HAP-1 (cell line): ENCODE measurements around the gene ZNF396.

ENCODE experiments used
- DNase-seq, 2 experiments: peaks; one replicate each; pipeline ENCODE4 v3.0.0-alpha.2; 2016 to 2020; ENCODE audit warnings: low spot score in 2 of 2
- H3K27me3 ChIP-seq: fragments of 250-450 bp; sonication (Bioruptor Pico); 2 replicates; pipeline ENCODE4 v1.5.1; 2020; ENCODE audit warnings: low read depth, mild to moderate bottlenecking, moderate library complexity
- H3K36me3 ChIP-seq: fragments of 250-450 bp; sonication (Bioruptor Pico); replicated peaks from 2 replicates; pipeline ENCODE4 v1.5.1; 2020; ENCODE audit warnings: mild to moderate bottlenecking
- H3K4me1 ChIP-seq: fragments of 250-450 bp; sonication (Bioruptor Pico); 2 replicates; pipeline ENCODE4 v1.5.1; 2020; ENCODE audit warnings: mild to moderate bottlenecking
- H3K4me3 ChIP-seq: fragments of 250-450 bp; sonication (Bioruptor Pico); 2 replicates; pipeline ENCODE4 v1.5.1; 2020; ENCODE audit warnings: mild to moderate bottlenecking, moderate library complexity
- H3K9me3 ChIP-seq: fragments of 250-450 bp; sonication (Bioruptor Pico); 2 replicates; pipeline ENCODE4 v1.5.1; 2020; ENCODE audit warnings: mild to moderate bottlenecking, moderate library complexity
- in situ Hi-C: fragments of 300-500 bp; cut with MboI; formaldehyde crosslinking; loops from 3 replicates; pipeline ENCODE4 v1.14.3; 2020; ENCODE audit warnings: low sequenced_read_pairs, inconsistent platforms, mixed read lengths

Gene ZNF396

DNA sequence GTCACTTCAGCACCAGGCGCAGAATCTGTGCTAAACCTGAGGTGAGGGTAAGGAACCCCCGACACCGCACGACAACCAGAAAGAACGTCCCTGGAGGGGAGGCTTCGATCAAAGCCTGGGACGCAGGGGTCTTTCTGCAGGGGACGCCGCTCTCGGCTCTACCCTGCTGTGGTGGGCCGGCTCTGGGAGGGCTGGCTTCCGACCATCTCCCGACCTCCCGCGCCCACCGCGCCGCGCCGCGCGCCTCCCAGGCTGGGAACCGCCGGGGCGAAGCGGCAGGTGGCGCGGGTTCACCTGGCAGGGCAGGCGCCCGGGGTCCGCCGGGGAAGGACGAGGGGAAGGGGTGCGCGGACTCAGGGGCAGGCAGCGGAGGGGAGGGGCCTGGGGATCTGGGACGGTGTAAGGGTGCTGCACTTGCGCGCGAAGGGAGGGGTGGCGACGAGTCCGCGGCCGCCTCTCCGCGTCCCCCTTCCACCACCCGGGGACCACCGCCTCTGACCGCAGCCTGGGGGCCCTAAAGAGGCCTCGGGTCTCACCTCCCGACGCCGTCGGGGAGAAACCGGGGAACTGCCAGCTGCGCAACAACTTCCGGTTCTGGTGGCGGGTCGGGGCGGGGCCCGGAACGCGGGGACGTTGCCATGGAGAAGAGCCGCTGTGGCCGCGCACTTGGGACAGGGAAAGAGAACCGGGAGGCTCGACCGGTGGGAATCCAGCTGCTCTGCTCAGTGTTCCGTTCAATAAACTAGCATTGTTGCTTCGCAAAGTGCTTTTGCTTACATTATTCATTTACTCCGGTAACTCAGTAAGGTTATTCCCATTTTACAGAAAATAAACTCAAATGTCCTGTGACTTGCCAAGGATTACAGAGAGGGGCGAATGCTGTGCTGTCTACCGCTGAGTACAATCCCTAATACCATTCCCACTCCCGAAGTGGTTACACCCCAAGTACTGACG lies at the start of gene ZNF396:
ZNF396 (minus strand) TSS at position 596 of the 954 bp plus-strand sequence. CDS start 3,045 bp downstream, outside the sequence.
- peak within 1 kb of the TSS; percentile 64 for H3K4me3 ChIP-seq
- no peaks in the 10 kb centered on the region for H3K36me3 ChIP-seq
- no peaks in the 10 kb centered on the region for H3K4me1 ChIP-seq
- no peaks in the 10 kb centered on the region; the same call in 1 of the 2 replicates for H3K9me3 ChIP-seq
- in situ Hi-C loops = no loop called here
- DNase-seq = peak; percentile 44 to 85
- peaks cover 3% of the 10 kb centered on the region; the same call in 1 of the 2 replicates for H3K27me3 ChIP-seq

DNA sequence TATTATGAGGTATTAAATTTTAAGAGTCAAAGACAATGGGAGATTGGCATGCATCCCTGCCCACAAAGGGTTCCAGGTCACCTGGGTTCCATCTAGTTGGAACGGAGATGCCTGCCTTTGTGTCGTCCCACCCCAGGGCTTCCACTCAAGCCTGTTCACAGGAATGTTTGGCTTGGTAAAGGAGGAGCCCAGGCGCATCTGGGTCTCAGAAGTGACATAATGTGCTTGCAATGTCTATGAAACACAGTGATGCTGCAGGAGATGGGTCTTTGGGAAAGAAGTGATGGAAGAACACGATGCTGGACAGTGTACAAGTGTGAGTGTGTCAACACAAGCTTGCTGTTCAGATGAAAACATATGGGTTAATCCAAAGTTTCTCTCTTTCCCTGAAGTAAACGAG lies 49.6 kb upstream of the ZNF396 start:
- H3K4me1 ChIP-seq = no peaks in the 10 kb centered on the region
- no peaks in the 10 kb centered on the region for H3K9me3 ChIP-seq
- H3K27me3 ChIP-seq = no peaks in the 10 kb centered on the region
- H3K36me3 ChIP-seq = no peaks in the 10 kb centered on the region
- DNase-seq = no peak
- no peak overlapping the region for H3K4me3 ChIP-seq
- in situ Hi-C loops = no loop called here

DNA sequence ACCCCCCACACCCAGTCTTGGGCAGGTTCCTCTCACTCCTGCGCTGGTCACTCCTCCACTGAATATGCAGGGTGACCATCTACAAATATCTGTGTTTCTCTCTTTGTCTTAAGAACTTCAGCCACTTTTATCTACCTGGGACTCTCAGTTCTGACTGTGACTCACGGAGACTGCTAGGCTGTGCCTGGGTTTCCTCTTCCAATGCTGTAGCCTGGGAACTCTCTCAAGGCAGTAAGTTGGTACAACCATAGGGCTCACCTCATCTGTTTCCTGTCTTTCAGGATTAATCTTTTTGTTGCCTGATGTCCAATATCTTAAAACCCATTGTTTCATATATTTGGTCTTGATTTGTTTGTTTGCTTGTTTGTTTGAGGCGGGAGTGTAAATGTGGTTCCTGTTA lies 47.2 kb upstream of the ZNF396 start:
- H3K36me3 ChIP-seq = no peaks in the 10 kb centered on the region
- no peak for DNase-seq
- H3K4me3 ChIP-seq = no peak overlapping the region
- no peaks in the 10 kb centered on the region for H3K4me1 ChIP-seq
- no peaks in the 10 kb centered on the region for H3K27me3 ChIP-seq
- no peaks in the 10 kb centered on the region for H3K9me3 ChIP-seq
- in situ Hi-C loops = loop anchor here (25.0 kb wide), 1 partner anchor 313 kb away; no protein-coding TSS in a partner anchor

DNA sequence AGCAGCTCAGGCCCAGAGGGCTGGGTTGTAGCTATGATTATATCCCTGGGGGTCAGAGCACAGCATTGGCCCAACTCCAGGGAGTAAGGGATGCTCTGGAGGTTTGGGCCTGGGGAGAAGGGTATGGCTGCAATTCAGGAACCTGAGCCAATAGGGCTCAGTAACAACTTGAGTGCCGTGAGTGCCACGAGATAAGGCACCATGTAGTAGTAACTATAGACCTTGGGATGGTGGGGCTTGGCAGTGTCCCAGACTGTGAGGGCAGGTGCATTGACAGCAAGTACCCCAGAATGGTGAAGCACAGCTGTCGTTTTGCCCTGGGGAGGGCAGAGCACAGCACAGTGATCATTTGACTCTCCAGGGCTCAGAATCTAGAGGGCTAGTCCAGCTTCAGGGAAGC lies 45.1 kb upstream of the ZNF396 start:
- Histone ChIP-seq H3K4me1 (no peaks in the 10 kb centered on the region), H3K27me3 (no peaks in the 10 kb centered on the region), H3K36me3 (no peaks in the 10 kb centered on the region), H3K4me3 (no peak overlapping the region), H3K9me3 (no peaks in the 10 kb centered on the region)
- in situ Hi-C loops = loop anchor here (25.0 kb wide), 1 partner anchor 315 kb away; no protein-coding TSS in a partner anchor
- no peak for DNase-seq

DNA sequence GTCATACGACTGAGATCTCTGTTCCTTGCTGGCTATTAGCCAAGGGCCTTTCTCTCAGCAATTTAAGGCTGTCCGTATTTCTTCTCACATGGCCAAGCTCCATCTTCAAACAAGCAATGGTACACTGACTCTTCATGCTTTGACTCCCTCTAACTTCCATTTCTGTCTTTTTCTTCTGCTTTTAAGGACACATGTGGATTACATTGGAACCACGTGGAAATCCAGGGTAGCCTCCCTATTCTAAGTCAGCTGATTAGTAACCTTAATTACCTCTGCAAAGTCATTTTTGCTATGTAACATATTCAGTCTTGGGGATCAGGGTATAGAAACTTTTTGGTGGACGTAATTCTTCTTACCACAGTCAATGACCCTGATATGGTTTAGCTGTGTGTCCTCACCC lies 41.5 kb upstream of the ZNF396 start:
- H3K36me3 ChIP-seq = no peaks in the 10 kb centered on the region
- peaks cover 5% of the 10 kb centered on the region; the same call in 1 of the 2 replicates for H3K27me3 ChIP-seq
- no peak for DNase-seq
- H3K4me3 ChIP-seq = no peak overlapping the region
- no peaks in the 10 kb centered on the region for H3K4me1 ChIP-seq
- H3K9me3 ChIP-seq = no peaks in the 10 kb centered on the region; the same call in 1 of the 2 replicates
- in situ Hi-C loops = loop anchor here (25.0 kb wide), 1 partner anchor 319 kb away; no protein-coding TSS in a partner anchor

DNA sequence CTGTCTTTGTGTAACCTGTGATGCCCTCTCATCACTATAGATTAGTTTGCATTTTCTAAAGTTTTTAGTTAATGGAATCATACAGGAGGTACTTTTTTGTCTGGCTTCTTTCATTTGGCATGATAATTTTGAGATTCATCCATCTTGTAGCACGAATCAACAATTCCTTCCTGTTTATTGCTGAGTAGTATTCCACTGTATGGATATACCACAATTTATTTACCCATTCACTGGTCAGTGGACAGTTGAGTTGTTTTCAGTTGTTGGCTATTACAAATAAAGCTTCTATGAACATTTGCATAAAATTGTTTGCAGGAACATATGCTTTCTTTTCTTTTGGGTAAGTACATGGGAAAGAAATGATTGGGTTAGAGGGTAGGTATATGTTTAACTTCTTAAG lies 40.1 kb upstream of the ZNF396 start:
- H3K4me3 ChIP-seq = no peak overlapping the region
- H3K27me3 ChIP-seq = peaks cover 7% of the 10 kb centered on the region; the same call in 1 of the 2 replicates
- DNase-seq = no peak
- no peaks in the 10 kb centered on the region for H3K36me3 ChIP-seq
- H3K9me3 ChIP-seq = no peaks in the 10 kb centered on the region; the same call in 1 of the 2 replicates
- no peaks in the 10 kb centered on the region for H3K4me1 ChIP-seq
- in situ Hi-C loops = loop anchor here (25.0 kb wide), 1 partner anchor 320 kb away; no protein-coding TSS in a partner anchor

DNA sequence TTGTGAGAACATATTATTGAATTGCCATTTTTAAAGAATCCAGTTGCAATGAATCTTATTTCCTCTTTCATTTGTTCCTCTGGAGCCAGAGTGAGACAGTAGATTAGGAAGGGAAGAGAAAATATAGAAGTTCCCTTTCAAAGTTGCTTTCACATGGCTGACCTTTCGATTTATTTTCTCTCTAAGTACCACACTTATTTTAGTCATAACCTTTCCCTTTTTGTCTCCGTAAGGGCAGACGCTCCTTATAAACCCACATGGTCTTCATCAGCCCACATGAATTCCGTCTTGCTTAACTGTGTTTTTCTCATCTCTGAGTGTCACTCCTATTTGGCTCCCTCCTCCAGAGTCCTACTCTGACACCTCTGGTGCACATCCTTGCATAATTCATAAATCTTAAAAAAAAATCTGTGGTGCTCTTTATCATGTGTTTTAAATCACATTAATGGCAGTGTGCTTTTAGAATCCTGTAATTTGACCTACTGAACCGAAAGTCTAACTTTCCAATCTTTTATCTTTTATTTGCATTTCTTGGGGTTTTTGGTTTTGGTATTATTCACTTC lies 38.5 kb upstream of the ZNF396 start:
- Histone ChIP-seq H3K4me3 (no peak overlapping the region), H3K27me3 (peaks cover 7% of the 10 kb centered on the region; the same call in 1 of the 2 replicates), H3K36me3 (no peaks in the 10 kb centered on the region), H3K9me3 (no peaks in the 10 kb centered on the region; the same call in 1 of the 2 replicates), H3K4me1 (no peaks in the 10 kb centered on the region)
- DNase-seq = no peak
- in situ Hi-C loops = loop anchor here (25.0 kb wide), 1 partner anchor 322 kb away; no protein-coding TSS in a partner anchor

DNA sequence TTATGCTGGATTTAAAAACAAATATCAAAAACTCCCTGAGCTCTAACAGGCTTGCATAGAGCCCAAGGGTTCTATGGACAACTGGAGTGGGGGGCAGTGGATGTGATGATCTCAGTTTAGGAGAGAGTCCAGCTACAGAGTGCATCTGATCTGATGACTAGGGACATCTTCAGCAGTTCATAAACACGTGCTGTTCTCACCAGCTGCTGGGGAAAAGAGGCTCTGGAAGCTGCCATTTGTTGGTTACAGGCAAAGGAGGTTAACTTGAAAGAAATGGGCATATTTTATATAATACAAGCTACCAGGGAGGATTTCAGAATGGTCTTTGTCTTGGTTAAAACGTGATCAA lies 36.0 kb upstream of the ZNF396 start:
- no peak for DNase-seq
- in situ Hi-C loops = loop anchor here (25.0 kb wide), 1 partner anchor 324 kb away; no protein-coding TSS in a partner anchor
- no peaks in the 10 kb centered on the region; the same call in 1 of the 2 replicates for H3K9me3 ChIP-seq
- no peaks in the 10 kb centered on the region for H3K36me3 ChIP-seq
- H3K4me1 ChIP-seq = no peaks in the 10 kb centered on the region; the same call in 1 of the 2 replicates
- H3K27me3 ChIP-seq = peaks cover 7% of the 10 kb centered on the region; the same call in 1 of the 2 replicates
- H3K4me3 ChIP-seq = no peak overlapping the region

DNA sequence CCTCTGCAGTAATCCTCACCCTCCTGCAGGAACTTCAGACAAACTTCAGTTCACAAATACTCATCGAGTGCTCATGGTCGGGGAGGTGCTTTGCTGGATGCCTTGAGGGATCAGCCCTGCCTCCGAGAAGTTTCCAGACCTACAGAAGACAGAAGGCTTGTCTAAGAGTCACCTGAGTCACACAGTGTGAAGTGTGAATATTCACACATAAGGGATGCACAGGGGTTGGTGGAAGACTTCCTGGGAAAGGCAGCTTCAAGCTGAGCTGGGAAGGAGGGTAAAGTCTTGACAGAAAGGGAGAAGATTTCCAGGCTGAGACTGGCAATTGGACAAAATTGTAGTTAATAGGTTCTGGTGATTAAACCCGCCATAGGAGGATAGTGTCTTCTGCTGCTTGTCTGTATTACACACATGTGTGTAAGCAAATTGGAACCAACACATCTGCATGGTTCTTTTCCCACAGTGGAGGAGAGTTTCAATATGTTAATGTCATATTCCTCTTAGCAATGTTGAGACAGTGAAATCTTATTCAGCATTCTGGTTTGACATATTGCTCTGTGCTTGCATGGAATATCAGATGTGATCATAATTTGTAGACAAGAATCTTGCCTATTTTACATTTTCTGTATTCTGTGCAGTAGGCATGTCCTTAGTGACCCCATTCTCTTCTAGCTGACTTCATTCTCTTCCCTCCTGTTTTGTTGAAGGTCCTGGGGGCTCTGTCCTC lies 34.7 kb upstream of the ZNF396 start:
- H3K4me3 ChIP-seq = no peak overlapping the region
- H3K4me1 ChIP-seq = no peaks in the 10 kb centered on the region; the same call in 1 of the 2 replicates
- DNase-seq = no peak
- in situ Hi-C loops = loop anchor here (25.0 kb wide), 1 partner anchor 326 kb away; no protein-coding TSS in a partner anchor
- no peaks in the 10 kb centered on the region for H3K36me3 ChIP-seq
- H3K27me3 ChIP-seq = peaks cover 7% of the 10 kb centered on the region; the same call in 1 of the 2 replicates
- H3K9me3 ChIP-seq = no peaks in the 10 kb centered on the region

DNA sequence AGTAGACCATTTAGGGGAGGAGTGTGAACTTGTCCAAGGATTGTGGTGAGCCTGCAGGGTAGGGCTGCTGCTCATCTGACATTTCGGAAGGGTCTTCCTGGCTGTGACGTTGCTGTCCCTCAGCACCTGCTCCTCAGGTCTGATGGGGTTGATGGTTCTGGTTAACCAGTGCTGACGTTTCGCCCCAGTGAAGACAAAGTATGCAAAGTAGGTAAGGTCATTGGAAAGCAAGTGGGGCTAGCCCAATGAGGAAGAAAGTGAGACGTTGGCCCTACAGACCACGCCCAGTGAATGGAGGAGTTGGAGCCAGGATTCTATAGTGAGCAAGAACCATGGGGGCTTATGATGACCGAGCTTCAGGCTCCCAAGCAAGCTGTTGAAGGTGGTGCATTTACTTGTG lies 33.4 kb upstream of the ZNF396 start:
- H3K4me3 ChIP-seq = no peak overlapping the region

DNA sequence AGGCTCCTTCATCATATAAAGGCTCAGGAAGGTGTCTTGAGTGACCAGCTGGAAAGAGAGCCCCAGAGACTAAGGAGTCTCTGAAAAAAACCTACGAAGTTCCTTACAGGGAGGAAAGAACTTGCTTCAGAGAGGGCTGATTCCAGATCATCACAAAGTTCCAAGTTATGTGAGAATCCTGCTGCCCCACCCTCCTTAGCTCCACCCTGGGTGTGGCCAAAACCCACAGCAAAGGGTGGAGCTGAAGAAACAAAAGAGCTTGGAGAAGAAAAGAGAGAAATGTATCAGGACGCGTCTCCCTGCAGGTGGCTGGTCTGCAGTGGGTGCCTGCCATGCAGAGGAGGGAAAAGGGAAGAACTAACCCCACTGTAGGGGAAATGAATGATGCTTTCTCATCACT lies 32.8 kb upstream of the ZNF396 start:
- Histone ChIP-seq H3K4me1 (no peaks in the 10 kb centered on the region; the same call in 1 of the 2 replicates), H3K4me3 (no peak overlapping the region), H3K27me3 (peaks cover 3% of the 10 kb centered on the region; the same call in 1 of the 2 replicates), H3K9me3 (no peaks in the 10 kb centered on the region), H3K36me3 (no peaks in the 10 kb centered on the region)
- in situ Hi-C loops = loop anchor here (25.0 kb wide), 1 partner anchor 327 kb away; no protein-coding TSS in a partner anchor
- peak; percentile 8 to 54 for DNase-seq

More for the DNA sequence above, 33.4 kb upstream of the ZNF396 start:
- H3K36me3 ChIP-seq = no peaks in the 10 kb centered on the region
- no peak for DNase-seq
- peaks cover 7% of the 10 kb centered on the region; the same call in 1 of the 2 replicates for H3K27me3 ChIP-seq
- H3K4me1 ChIP-seq = no peaks in the 10 kb centered on the region; the same call in 1 of the 2 replicates
- in situ Hi-C loops = loop anchor here (25.0 kb wide), 1 partner anchor 327 kb away; no protein-coding TSS in a partner anchor
- H3K9me3 ChIP-seq = no peaks in the 10 kb centered on the region

DNA sequence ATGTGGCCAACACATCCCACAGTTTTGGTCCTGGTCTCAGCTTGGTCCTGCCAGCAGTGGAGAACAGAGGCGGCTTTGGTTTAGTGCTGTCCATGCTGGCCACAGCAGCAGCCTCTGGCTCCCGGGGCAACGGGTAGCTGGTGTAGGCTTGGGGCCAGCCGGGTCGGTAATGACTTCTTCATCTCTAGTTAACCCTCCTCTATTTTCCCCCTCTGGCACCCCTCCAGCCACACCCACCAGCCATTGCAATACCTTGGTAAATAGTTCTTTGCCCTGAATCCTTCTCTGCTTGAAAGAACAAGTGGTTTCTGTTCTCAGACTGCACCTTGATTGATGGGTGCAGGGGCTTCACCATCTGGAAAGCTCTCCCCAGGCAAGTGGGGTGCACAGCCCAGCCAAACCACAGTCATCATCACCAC lies 31.7 kb upstream of the ZNF396 start:
- H3K27me3 ChIP-seq = peaks cover 3% of the 10 kb centered on the region; the same call in 1 of the 2 replicates
- no peak for DNase-seq
- H3K9me3 ChIP-seq = no peaks in the 10 kb centered on the region
- H3K4me1 ChIP-seq = no peaks in the 10 kb centered on the region; the same call in 1 of the 2 replicates
- H3K36me3 ChIP-seq = no peaks in the 10 kb centered on the region
- H3K4me3 ChIP-seq = no peak overlapping the region
- in situ Hi-C loops = loop anchor here (25.0 kb wide), 1 partner anchor 328 kb away; no protein-coding TSS in a partner anchor
